PC-3 (cell line): ENCODE data around the gene STX12.

Source experiments
- CTCF ChIP-seq: fragments of 300-600 bp; sonication (generic); conservative IDR thresholded peaks from 2 replicates; pipeline ENCODE4 v1.5.1; 2017; ENCODE audit warnings: antibody characterized with exemption, low read depth, mild to moderate bottlenecking, low read length
- EZH2 ChIP-seq: fragments of 300-600 bp; sonication (generic); IDR thresholded peaks from one replicate; pipeline ENCODE4 v1.6.1; 2017; ENCODE audit warnings: antibody characterized with exemption, mild to moderate bottlenecking, low read length; ENCODE audit not compliant: unreplicated experiment
- EZH2phosphoT487 ChIP-seq: fragments of 300-600 bp; sonication (generic); IDR thresholded peaks from 2 replicates; pipeline ENCODE4 v1.6.1; 2018; ENCODE audit warnings: mild to moderate bottlenecking, antibody characterized with exemption, low read length, borderline replicate concordance

GRCh38 chr1:27763358-27763757, 9.7 kb upstream of the STX12 start:
- TF ChIP-seq CTCF, result no peak
- no peak for TF ChIP-seq EZH2
- no peak for TF ChIP-seq EZH2phosphoT487
